Measurements from ENCODE around the gene LRRC2. TPM values are rescaled to one million over a fixed set of nuclear protein-coding genes. Genes with fewer than 3 reads are reported as not detected.

LRRC2 gene
- total and polyA plus RNA-seq, 2 of the 13 experiments (the other 11 are each of a cell fraction or from before 2014, with no cell fraction given) = 0.27 to 0.58 TPM

- 0 out of 2 replicates have a peak, but pooled peaks have one; percentile 38 for TF ChIP-seq FOXC1 (CRISPR knock-in tag; IDR thresholded peaks at IDR 0.05; ENCODE audit: borderline replicate concordance)
- TF ChIP-seq LBX2 (CRISPR knock-in tag; IDR thresholded peaks at IDR 0.05; ENCODE audit: borderline replicate concordance) = no peak
- no peak for TF ChIP-seq ZNF704 (CRISPR knock-in tag; IDR thresholded peaks at IDR 0.05; ENCODE audit: borderline replicate concordance)
- TF ChIP-seq ZNF501 (CRISPR knock-in tag; IDR thresholded peaks at IDR 0.05) = peak; percentile 22
- no peak for TF ChIP-seq DZIP1 (CRISPR knock-in tag; IDR thresholded peaks at IDR 0.05)
- TF ChIP-seq ZNF639 (CRISPR knock-in tag; conservative IDR thresholded peaks at IDR 0.05) = no peak
- TF ChIP-seq ZNF589 (CRISPR knock-in tag; conservative IDR thresholded peaks at IDR 0.05) = no peak
- no peak for TF ChIP-seq ZNF781 (CRISPR knock-in tag; IDR thresholded peaks at IDR 0.05; ENCODE audit: borderline replicate concordance, not compliant biosample characterization)
- TF ChIP-seq XBP1 (CRISPR knock-in tag; IDR thresholded peaks at IDR 0.05) = no peak
- TF ChIP-seq ATAD3A (CRISPR knock-in tag; IDR thresholded peaks at IDR 0.05) = no peak
- TF ChIP-seq MLXIP (CRISPR knock-in tag; IDR thresholded peaks at IDR 0.05; ENCODE audit: borderline replicate concordance) = no peak
- peak; percentile 89 for TF ChIP-seq STAG1 (CRISPR knock-in tag; IDR thresholded peaks at IDR 0.05)
- no peak for TF ChIP-seq RERE (CRISPR knock-in tag; IDR thresholded peaks at IDR 0.05; ENCODE audit: low read depth)
These were observed 7.7 kb downstream of the LRRC2 start (continued) for GRCh38 chr3:46558184-46559043.

Measured in HepG2 (cell line).